Astrocyte (in vitro differentiated cells and primary cell): Measurements from ENCODE around the gene RGS14. TPM values are rescaled to one million over a fixed set of nuclear protein-coding genes. Genes with fewer than 3 reads are reported as not detected.

Experiments used
- DNase-seq: peaks from one replicate; pipeline ENCODE4 v3.0.0-alpha.2; 2010; ENCODE audit warnings: low read depth
- FAIRE-seq: peaks from 2 replicates; lab custom pipeline; 2011; peaks lifted over from hg19 to GRCh38; lab: Jason Lieb, UNC
- H2AFZ ChIP-seq: 2 replicates; pipeline ENCODE4 v1.6.0; 2012; ENCODE audit warnings: low read depth, low read length, inconsistent platforms
- H3K27ac ChIP-seq: 2 replicates; pipeline ENCODE4 v1.5.1; 2011; ENCODE audit warnings: low read depth, low read length, inconsistent platforms
- H3K27me3 ChIP-seq: 2 replicates; pipeline ENCODE4 v1.6.0; 2011; ENCODE audit warnings: low read length, inconsistent platforms; ENCODE audit not compliant: insufficient read depth
- H3K36me3 ChIP-seq: 2 replicates; pipeline ENCODE4 v1.5.1; 2011; ENCODE audit warnings: low read length, inconsistent platforms; ENCODE audit not compliant: insufficient read depth
- H3K4me1 ChIP-seq: 2 replicates; pipeline ENCODE4 v1.5.1; 2011; ENCODE audit warnings: low read length, inconsistent platforms; ENCODE audit not compliant: insufficient read depth
- H3K4me2 ChIP-seq: 2 replicates; pipeline ENCODE4 v1.6.0; 2012; ENCODE audit warnings: low read length, inconsistent platforms
- H3K4me3 ChIP-seq: 2 replicates; pipeline ENCODE4 v1.5.1; 2011; ENCODE audit warnings: low read depth, mild to moderate bottlenecking, low read length, inconsistent platforms; ENCODE audit not compliant: insufficient read depth
- H3K79me2 ChIP-seq: 2 replicates; pipeline ENCODE4 v1.6.0; 2012; ENCODE audit warnings: mild to moderate bottlenecking, low read length, inconsistent platforms; ENCODE audit not compliant: insufficient read depth
- H3K9ac ChIP-seq: 2 replicates; pipeline ENCODE4 v1.6.0; 2012; ENCODE audit warnings: mild to moderate bottlenecking, low read length, inconsistent platforms
- H3K9me3 ChIP-seq: 2 replicates; pipeline ENCODE4 v1.5.1; 2012; ENCODE audit warnings: low read depth, mild to moderate bottlenecking, low read length, inconsistent platforms; ENCODE audit not compliant: insufficient read depth
- H4K20me1 ChIP-seq: 2 replicates; pipeline ENCODE4 v1.6.0; 2012; ENCODE audit warnings: low read length, inconsistent platforms; ENCODE audit not compliant: insufficient read depth
- H3K27ac Mint-ChIP-seq: one replicate; pipeline ENCODE4 v1.8.0; 2021; ENCODE audit warnings: mild to moderate bottlenecking, mixed read lengths; ENCODE audit not compliant: unreplicated experiment
- H3K27me3 Mint-ChIP-seq: one replicate; pipeline ENCODE4 v1.8.0; 2021; ENCODE audit warnings: low read depth, mixed read lengths; ENCODE audit not compliant: unreplicated experiment
- H3K36me3 Mint-ChIP-seq: one replicate; pipeline ENCODE4 v1.8.0; 2021; ENCODE audit warnings: low read depth, mixed read lengths; ENCODE audit not compliant: unreplicated experiment
- H3K4me1 Mint-ChIP-seq: one replicate; pipeline ENCODE4 v1.8.0; 2021; ENCODE audit warnings: low read depth, mixed read lengths; ENCODE audit not compliant: unreplicated experiment
- H3K4me3 Mint-ChIP-seq: one replicate; pipeline ENCODE4 v1.8.0; 2021; ENCODE audit warnings: mild to moderate bottlenecking, moderate library complexity, mixed read lengths; ENCODE audit not compliant: unreplicated experiment
- H3K9me3 Mint-ChIP-seq: one replicate; pipeline ENCODE4 v1.8.0; 2021; ENCODE audit warnings: mild to moderate bottlenecking, mixed read lengths; ENCODE audit not compliant: unreplicated experiment
- EZH2 ChIP-seq: IDR thresholded peaks from 2 replicates; pipeline ENCODE4 v1.6.1; 2012; ENCODE audit warnings: mild to moderate bottlenecking, low read length, inconsistent platforms; ENCODE audit not compliant: insufficient read depth
- total RNA-seq: library from RNA; stranded (reverse); gene quantifications from 2 replicates; pipeline ENCODE4 v1.2.1, GENCODE V29; 2021
- TF ChIP-seq, protein P1 (sequence below): IDR thresholded peaks from 2 replicates; pipeline ENCODE4 v1.5.1; 2011; ENCODE audit warnings: low read depth, mild to moderate bottlenecking, inconsistent platforms, low read length, moderate library complexity; ENCODE audit not compliant: insufficient read depth

Gene RGS14
- total RNA-seq, 1 donor from 2014 or later, result 7.8 TPM

- Histone ChIP-seq H3K9ac (peak overlapping the region; percentile 41), H3K27ac (no peak overlapping the region), H3K4me2 (peak overlapping the region; percentile 77), H3K9me3 (no peaks in the 10 kb centered on the region), H3K27me3 (peaks cover 3% of the 10 kb centered on the region), H3K79me2 (no peaks in the 10 kb centered on the region), H2AFZ (no peak overlapping the region), H4K20me1 (peaks cover 17% of the 10 kb centered on the region), H3K4me1 (peaks cover 19% of the 10 kb centered on the region), H3K36me3 (no peaks in the 10 kb centered on the region), H3K4me3 (no peak overlapping the region)
- H3K27me3 Mint-ChIP-seq, result peaks cover 42% of the 10 kb centered on the region
- peaks cover 1% of the 10 kb centered on the region for H3K9me3 Mint-ChIP-seq
- peak overlapping the region; percentile 34 for H3K4me3 Mint-ChIP-seq
- DNase-seq (no peak), FAIRE-seq (no peak)
- peak overlapping the region; percentile 15 for H3K27ac Mint-ChIP-seq
- no peaks in the 10 kb centered on the region for H3K36me3 Mint-ChIP-seq
- TF ChIP-seq, protein P1, sequence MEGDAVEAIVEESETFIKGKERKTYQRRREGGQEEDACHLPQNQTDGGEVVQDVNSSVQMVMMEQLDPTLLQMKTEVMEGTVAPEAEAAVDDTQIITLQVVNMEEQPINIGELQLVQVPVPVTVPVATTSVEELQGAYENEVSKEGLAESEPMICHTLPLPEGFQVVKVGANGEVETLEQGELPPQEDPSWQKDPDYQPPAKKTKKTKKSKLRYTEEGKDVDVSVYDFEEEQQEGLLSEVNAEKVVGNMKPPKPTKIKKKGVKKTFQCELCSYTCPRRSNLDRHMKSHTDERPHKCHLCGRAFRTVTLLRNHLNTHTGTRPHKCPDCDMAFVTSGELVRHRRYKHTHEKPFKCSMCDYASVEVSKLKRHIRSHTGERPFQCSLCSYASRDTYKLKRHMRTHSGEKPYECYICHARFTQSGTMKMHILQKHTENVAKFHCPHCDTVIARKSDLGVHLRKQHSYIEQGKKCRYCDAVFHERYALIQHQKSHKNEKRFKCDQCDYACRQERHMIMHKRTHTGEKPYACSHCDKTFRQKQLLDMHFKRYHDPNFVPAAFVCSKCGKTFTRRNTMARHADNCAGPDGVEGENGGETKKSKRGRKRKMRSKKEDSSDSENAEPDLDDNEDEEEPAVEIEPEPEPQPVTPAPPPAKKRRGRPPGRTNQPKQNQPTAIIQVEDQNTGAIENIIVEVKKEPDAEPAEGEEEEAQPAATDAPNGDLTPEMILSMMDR, result no peak
- no peak for TF ChIP-seq EZH2
- peaks cover 23% of the 10 kb centered on the region for H3K4me1 Mint-ChIP-seq
Measured at GRCh38 chr5:177388521-177389052, 30.9 kb downstream of the RGS14 start.

GRCh38 chr5:177389241-177390169, 31.8 kb downstream of the RGS14 start:
- Histone ChIP-seq H4K20me1 (peaks cover 17% of the 10 kb centered on the region), H3K36me3 (no peaks in the 10 kb centered on the region), H3K4me2 (peak overlapping the region; percentile 77), H3K27ac (peak overlapping the region; percentile 78), H3K4me1 (peaks cover 19% of the 10 kb centered on the region), H3K79me2 (no peaks in the 10 kb centered on the region), H2AFZ (peak overlapping the region; percentile 33), H3K9ac (peak overlapping the region; percentile 53), H3K4me3 (no peak overlapping the region), H3K9me3 (no peaks in the 10 kb centered on the region), H3K27me3 (no peaks in the 10 kb centered on the region)
- DNase-seq, result peak; percentile 92
- Mint-ChIP-seq H3K27ac (peak overlapping the region; percentile 86), H3K9me3 (peaks cover 1% of the 10 kb centered on the region), H3K4me1 (peaks cover 23% of the 10 kb centered on the region), H3K27me3 (peaks cover 38% of the 10 kb centered on the region), H3K36me3 (no peaks in the 10 kb centered on the region), H3K4me3 (peak overlapping the region; percentile 70)
- no peak for FAIRE-seq
- no peak for TF ChIP-seq EZH2
- TF ChIP-seq, protein P1, result no peak
